ENCODE measurements around the gene RNF113B.
A peak's percentile ranks its signal among the peaks of the same experiment; 100 is the strongest.

RNF113B gene

DNA sequence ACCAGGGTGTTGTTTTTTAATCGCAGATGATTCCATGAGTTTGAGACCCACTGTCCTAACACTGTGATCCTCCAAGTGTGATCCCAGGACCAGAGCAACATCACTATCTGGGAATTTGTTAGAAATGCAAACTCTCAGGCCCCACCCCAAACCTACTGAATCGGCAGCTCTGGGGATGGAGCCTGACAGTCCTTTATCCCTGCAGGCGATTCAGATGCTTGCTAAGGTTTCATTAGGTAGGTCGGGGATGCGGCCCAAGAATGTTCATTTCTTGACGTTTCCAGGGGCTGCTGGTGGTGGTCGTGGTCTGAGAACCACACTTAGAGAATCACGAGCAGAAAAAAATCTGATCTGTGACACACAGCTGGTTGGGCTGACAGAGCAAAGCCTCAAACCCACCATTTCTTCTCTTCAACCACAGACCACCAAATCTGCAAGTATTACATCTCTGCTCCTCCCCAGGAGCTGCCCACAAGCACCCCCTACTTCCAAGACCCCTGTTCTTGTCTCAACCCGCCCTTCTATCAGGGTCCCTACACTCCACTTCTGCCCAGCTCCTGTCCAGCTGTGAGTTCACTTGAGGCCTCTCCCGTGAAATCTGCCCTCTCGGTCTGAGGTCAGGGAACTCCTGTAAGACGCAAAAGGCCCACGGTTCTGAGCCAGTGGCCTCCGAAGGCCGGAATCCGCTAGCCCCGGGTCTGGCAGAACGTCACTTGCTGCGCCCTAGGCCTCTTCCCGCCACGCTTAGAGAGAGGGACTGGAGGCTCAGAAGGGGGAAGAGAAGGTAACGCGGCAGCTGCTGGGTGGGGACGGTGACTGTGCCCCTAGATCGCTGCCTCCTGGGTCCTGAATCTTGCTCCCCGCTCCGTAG, 35.3 kb downstream of the RNF113B start:
- peaks cover 23% of the 10 kb centered on the region for H3K4me1 ChIP-seq (ENCODE audit: control insufficient read depth, insufficient read depth, low read length, poor library complexity, severe bottlenecking)
- H3K27ac ChIP-seq (ENCODE audit: low read depth, low read length, severe bottlenecking) = no peak overlapping the region
- 20 to 24% methylated on average over 18 to 26 of the region's 27 CpGs for WGBS, 2 experiments (ENCODE audit: insufficient coverage in 2 of 2)

GRCh38 chr13:98141091-98141490, 36.0 kb downstream of the RNF113B start:
- no peaks in the 10 kb centered on the region for H3K36me3 ChIP-seq (ENCODE audit: control insufficient read depth, insufficient read depth, low read length)
- no peak overlapping the region for H3K4me3 ChIP-seq (ENCODE audit: extremely low read depth, insufficient read depth, low read length, poor library complexity, severe bottlenecking)
- no peaks in the 10 kb centered on the region for H3K9me3 ChIP-seq (ENCODE audit: control insufficient read depth, low read length)
- H3K4me1 ChIP-seq (ENCODE audit: control insufficient read depth, insufficient read depth, low read length, poor library complexity, severe bottlenecking) = peaks cover 23% of the 10 kb centered on the region
- 80 to 100% methylated on average over 4 of the region's 7 CpGs for WGBS, 2 experiments (ENCODE audit: insufficient coverage in 2 of 2)
- H3K27ac ChIP-seq (ENCODE audit: low read depth, low read length, severe bottlenecking) = no peak overlapping the region

More for the DNA sequence above, 35.3 kb downstream of the RNF113B start:
- Histone ChIP-seq H3K36me3 (ENCODE audit: control insufficient read depth, insufficient read depth, low read length) (no peaks in the 10 kb centered on the region), H3K9me3 (ENCODE audit: control insufficient read depth, low read length) (no peaks in the 10 kb centered on the region), H3K4me3 (ENCODE audit: extremely low read depth, insufficient read depth, low read length, poor library complexity, severe bottlenecking) (peak overlapping the region; percentile 41)

- Histone ChIP-seq H3K9me3 (ENCODE audit: control insufficient read depth, low read length) (no peaks in the 10 kb centered on the region), H3K27ac (ENCODE audit: low read depth, low read length, severe bottlenecking) (no peak overlapping the region), H3K4me1 (ENCODE audit: control insufficient read depth, insufficient read depth, low read length, poor library complexity, severe bottlenecking) (no peaks in the 10 kb centered on the region), H3K4me3 (ENCODE audit: extremely low read depth, insufficient read depth, low read length, poor library complexity, severe bottlenecking) (no peak overlapping the region), H3K36me3 (ENCODE audit: control insufficient read depth, insufficient read depth, low read length) (no peaks in the 10 kb centered on the region)
- WGBS, 2 experiments (ENCODE audit: insufficient coverage in 2 of 2) = no CpG with 5 or more reads among the region's 1 CpG
Measured at GRCh38 chr13:98134901-98135300, 42.2 kb downstream of the RNF113B start.

DNA sequence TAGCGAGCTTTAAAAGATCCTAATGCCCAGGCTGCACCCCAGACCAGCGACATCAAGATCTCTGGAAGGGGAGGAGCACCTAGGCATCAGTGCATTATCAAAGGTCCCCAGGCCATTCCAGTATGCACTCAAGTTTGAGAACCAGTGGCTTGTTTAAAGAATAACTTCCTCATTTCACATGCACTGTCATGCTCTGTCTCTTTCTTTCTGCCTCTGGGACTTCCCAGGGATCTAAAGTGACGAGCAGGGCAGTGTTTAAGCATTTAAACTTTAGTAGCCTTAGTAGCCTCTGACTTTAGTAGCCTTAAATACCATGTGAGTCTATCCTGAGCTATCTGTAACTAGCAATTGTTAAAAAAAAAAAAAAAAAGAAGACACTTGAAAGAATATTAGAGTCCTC, 43.1 kb downstream of the RNF113B start:
- WGBS, 2 experiments (ENCODE audit: insufficient coverage in 2 of 2) = 89 to 93% methylated on average over 2 to 3 of the region's 3 CpGs
- H3K4me3 ChIP-seq (ENCODE audit: extremely low read depth, insufficient read depth, low read length, poor library complexity, severe bottlenecking) = no peak overlapping the region

DNA sequence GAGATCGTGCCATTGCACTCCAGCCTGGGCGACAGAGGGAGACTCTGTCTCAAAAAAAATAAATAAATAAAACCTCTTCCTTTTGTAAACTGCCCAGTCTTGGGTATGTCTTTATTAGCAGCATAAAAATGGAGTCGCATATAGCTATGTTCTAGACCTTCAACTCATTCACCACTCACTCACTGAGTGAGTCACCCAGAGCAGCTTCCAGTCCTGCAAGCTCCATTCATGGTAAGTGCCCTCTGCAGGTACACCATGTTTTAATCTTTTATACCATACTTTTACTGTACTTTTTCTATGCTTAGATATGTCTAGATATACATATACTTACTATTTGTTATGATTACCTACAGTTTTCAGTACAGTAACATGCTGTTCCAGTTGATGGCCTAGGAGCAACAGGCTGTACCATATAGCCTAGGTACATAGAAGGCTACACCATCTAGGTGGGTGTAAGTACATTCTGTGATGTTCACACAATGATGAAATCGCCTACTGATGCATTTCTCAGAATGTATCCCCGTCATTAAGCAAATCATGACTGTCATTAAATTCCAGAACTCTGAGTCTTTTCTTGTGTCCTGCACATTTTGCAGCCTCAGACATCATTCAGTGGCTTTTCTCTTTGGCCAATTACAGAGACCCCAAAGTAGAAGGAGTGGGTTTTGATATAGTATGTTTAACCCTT, 47.9 kb downstream of the RNF113B start:
- WGBS, 2 experiments (ENCODE audit: insufficient coverage in 2 of 2) = 74 to 88% methylated on average over 2 to 4 of the region's 5 CpGs

More for the DNA sequence above, 43.1 kb downstream of the RNF113B start:
- Histone ChIP-seq H3K4me1 (ENCODE audit: control insufficient read depth, insufficient read depth, low read length, poor library complexity, severe bottlenecking) (no peaks in the 10 kb centered on the region), H3K27ac (ENCODE audit: low read depth, low read length, severe bottlenecking) (no peak overlapping the region), H3K9me3 (ENCODE audit: control insufficient read depth, low read length) (no peaks in the 10 kb centered on the region), H3K36me3 (ENCODE audit: control insufficient read depth, insufficient read depth, low read length) (no peaks in the 10 kb centered on the region)

More for the DNA sequence above, 47.9 kb downstream of the RNF113B start:
- H3K27ac ChIP-seq (ENCODE audit: low read depth, low read length, severe bottlenecking) = no peak overlapping the region
- H3K4me3 ChIP-seq (ENCODE audit: extremely low read depth, insufficient read depth, low read length, poor library complexity, severe bottlenecking) = no peak overlapping the region
- H3K4me1 ChIP-seq (ENCODE audit: control insufficient read depth, insufficient read depth, low read length, poor library complexity, severe bottlenecking) = no peaks in the 10 kb centered on the region
- H3K9me3 ChIP-seq (ENCODE audit: control insufficient read depth, low read length) = no peaks in the 10 kb centered on the region
- H3K36me3 ChIP-seq (ENCODE audit: control insufficient read depth, insufficient read depth, low read length) = no peaks in the 10 kb centered on the region

All from mesodermal cell (in vitro differentiated cells).